Astrocyte (in vitro differentiated cells and primary cell): ENCODE measurements around the gene PLCD3.

Experiments used
- EZH2 ChIP-seq: IDR thresholded peaks from 2 replicates; pipeline ENCODE4 v1.6.1; 2012; ENCODE audit warnings: mild to moderate bottlenecking, low read length, inconsistent platforms; ENCODE audit not compliant: insufficient read depth
- TF ChIP-seq, protein P1 (sequence below): IDR thresholded peaks from 2 replicates; pipeline ENCODE4 v1.5.1; 2011; ENCODE audit warnings: low read depth, mild to moderate bottlenecking, inconsistent platforms, low read length, moderate library complexity; ENCODE audit not compliant: insufficient read depth

DNA sequence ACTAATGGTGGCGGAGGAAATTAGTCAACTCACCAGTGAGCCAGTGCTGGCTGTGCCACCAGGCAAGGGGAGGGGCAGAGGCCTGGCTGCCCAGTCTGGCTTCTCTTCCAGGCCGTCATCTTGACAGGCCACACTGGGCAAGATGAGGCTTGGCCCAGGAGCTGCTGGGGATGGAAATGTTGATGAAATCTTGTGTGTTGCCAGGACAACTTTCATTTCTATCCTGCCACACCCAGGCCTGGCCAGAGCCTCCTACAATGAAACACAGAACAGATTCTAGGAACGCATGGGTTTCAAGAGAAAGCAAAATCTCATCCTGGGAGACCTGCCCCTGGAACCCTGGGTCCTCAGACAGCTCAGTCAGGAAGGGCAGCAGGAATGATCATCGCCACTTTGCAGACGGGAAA, 38.6 kb upstream of the PLCD3 start:
- TF ChIP-seq, protein P1, sequence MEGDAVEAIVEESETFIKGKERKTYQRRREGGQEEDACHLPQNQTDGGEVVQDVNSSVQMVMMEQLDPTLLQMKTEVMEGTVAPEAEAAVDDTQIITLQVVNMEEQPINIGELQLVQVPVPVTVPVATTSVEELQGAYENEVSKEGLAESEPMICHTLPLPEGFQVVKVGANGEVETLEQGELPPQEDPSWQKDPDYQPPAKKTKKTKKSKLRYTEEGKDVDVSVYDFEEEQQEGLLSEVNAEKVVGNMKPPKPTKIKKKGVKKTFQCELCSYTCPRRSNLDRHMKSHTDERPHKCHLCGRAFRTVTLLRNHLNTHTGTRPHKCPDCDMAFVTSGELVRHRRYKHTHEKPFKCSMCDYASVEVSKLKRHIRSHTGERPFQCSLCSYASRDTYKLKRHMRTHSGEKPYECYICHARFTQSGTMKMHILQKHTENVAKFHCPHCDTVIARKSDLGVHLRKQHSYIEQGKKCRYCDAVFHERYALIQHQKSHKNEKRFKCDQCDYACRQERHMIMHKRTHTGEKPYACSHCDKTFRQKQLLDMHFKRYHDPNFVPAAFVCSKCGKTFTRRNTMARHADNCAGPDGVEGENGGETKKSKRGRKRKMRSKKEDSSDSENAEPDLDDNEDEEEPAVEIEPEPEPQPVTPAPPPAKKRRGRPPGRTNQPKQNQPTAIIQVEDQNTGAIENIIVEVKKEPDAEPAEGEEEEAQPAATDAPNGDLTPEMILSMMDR, result no peak
- no peak for TF ChIP-seq EZH2
